Measurements from ENCODE around the gene EEFSEC.

DNA sequence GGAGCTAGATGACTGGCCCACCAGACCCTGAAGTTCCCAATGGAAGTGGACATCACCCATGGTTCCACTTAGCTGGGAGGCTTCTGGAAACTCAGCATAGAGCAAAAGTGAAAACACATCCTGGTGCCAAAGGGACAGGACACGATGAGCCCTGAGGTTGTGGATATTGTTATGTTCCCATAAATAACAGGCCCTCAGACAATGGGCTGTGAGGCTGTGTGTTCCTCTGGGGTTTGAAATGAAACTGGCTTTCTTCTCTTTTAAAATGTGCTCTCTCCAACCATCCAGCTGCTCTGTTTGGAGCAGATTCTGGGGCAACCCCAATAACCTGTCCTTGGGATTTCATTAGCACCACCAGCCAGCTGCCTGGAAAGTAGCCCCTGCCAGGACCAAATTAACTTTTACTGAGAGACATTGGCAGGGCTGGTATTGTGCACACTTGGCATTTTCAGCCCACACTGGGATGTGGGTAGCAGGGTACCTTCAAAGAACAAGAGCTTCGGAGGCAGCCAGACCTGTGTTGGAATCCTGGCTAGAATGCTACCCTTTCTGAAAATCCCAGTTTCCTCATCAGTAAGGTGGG lies 215.9 kb downstream of the EEFSEC start:
- no peak for TF ChIP-seq EZH2phosphoT487 (IDR thresholded peaks at IDR 0.05; ENCODE audit: insufficient read depth, low read depth)
- no peak for TF ChIP-seq EZH2 (IDR thresholded peaks at IDR 0.05; ENCODE audit: insufficient read depth, poor library complexity, severe bottlenecking)

Measured in GM23248 (cell line).